Uterus (tissue), 4 donors: ENCODE data around the gene SIK2. TPM values are rescaled to one million over a fixed set of nuclear protein-coding genes. Genes with fewer than 3 reads are reported as not detected.

Source experiments
- DNase-seq, 2 donors: peaks; one replicate each; pipeline ENCODE4 v3.0.0-alpha.2; 2019 to 2020
- H3K27ac ChIP-seq, 2 donors: fragments of 200-600 bp; sonication (generic); 1 replicate in 1 of 2; 2 replicates in 1 of 2; pipeline ENCODE4 v1.5.1; 2016 to 2018
- H3K27me3 ChIP-seq, 2 donors: fragments of 200-600 bp; sonication (generic); one replicate each; pipeline ENCODE4 v1.5.1; 2018 to 2019; ENCODE audit warnings: control low read depth in 1 of 2
- H3K36me3 ChIP-seq, 2 donors: fragments of 200-600 bp; sonication (generic); one replicate each; pipeline ENCODE4 v1.5.1; 2019; ENCODE audit warnings: control low read depth in 1 of 2
- H3K4me1 ChIP-seq, 2 donors: fragments of 200-600 bp; sonication (generic); one replicate each; pipeline ENCODE4 v1.5.1; 2018 to 2019; ENCODE audit warnings: control low read depth in 1 of 2
- H3K4me3 ChIP-seq, 2 donors: fragments of 200-600 bp; sonication (generic); 1 replicate in 1 of 2; 2 replicates in 1 of 2; pipeline ENCODE4 v1.5.1; 2018 to 2019; ENCODE audit warnings: mild to moderate bottlenecking in 1 of 2
- H3K9me3 ChIP-seq, 2 donors: fragments of 200-600 bp; sonication (generic); one replicate each; pipeline ENCODE4 v1.5.1; 2019; ENCODE audit warnings: control low read depth in 1 of 2
- POLR2A ChIP-seq, 2 donors: fragments of 450-650 bp; IDR thresholded peaks; one replicate each; pipeline ENCODE4 v1.6.1; 2016; ENCODE audit warnings: antibody characterized with exemption in 2 of 2, mild to moderate bottlenecking in 1 of 2, moderate library complexity in 1 of 2
- intact Hi-C: fragments of 100-400 bp; cut with DNase I; formaldehyde crosslinking; loops from one replicate; pipeline ENCODE4 v1.15.1; 2023; ENCODE audit warnings: low total_unique reads
- total RNA-seq, 4 donors: library from RNA; depleted of rRNA in 3 of 4; stranded (reverse); fragments of >200 nt in 3 of 4; gene quantifications; one replicate each; pipeline versions ENCODE4 v1.1.0 to v1.2.4, GENCODE V29; 2014 to 2023
- TF ChIP-seq, protein P1 (sequence below), 4 experiments: fragments of 200-600 bp in 2 of 4; fragments of 450-650 bp in 2 of 4; sonication (generic) in 2 of 4; IDR thresholded peaks; one replicate each; pipeline ENCODE4 v1.5.1; 2016 to 2019; ENCODE audit warnings: antibody characterized with exemption in 4 of 4, mild to moderate bottlenecking in 2 of 4, moderate library complexity in 1 of 4
- donor health status: DM: yes; HTN: yes; CAD: no.

SIK2 gene
- total RNA-seq, 4 donors from 2014 or later: 11.5 to 27.7 (median 16.7) TPM

GRCh38 chr11:111734101-111734953 lies 132.1 kb downstream of the SIK2 start:
- H3K27me3 ChIP-seq: no peaks in the 10 kb centered on the region
- DNase-seq: peak in 1 of 2 donors; percentile 35
- TF ChIP-seq, protein P1, sequence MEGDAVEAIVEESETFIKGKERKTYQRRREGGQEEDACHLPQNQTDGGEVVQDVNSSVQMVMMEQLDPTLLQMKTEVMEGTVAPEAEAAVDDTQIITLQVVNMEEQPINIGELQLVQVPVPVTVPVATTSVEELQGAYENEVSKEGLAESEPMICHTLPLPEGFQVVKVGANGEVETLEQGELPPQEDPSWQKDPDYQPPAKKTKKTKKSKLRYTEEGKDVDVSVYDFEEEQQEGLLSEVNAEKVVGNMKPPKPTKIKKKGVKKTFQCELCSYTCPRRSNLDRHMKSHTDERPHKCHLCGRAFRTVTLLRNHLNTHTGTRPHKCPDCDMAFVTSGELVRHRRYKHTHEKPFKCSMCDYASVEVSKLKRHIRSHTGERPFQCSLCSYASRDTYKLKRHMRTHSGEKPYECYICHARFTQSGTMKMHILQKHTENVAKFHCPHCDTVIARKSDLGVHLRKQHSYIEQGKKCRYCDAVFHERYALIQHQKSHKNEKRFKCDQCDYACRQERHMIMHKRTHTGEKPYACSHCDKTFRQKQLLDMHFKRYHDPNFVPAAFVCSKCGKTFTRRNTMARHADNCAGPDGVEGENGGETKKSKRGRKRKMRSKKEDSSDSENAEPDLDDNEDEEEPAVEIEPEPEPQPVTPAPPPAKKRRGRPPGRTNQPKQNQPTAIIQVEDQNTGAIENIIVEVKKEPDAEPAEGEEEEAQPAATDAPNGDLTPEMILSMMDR (IDR thresholded peaks at IDR 0.05): no peak
- no peak for TF ChIP-seq POLR2A (IDR thresholded peaks at IDR 0.05)
- H3K4me3 ChIP-seq: no peak overlapping the region
- no peaks in the 10 kb centered on the region for H3K36me3 ChIP-seq
- no peaks in the 10 kb centered on the region for H3K9me3 ChIP-seq
- H3K27ac ChIP-seq: peak overlapping the region; percentile 93 to 95
- intact Hi-C loops: no loop called here
- peaks cover 22 to 29% of the 10 kb centered on the region in 2 donors for H3K4me1 ChIP-seq

DNA sequence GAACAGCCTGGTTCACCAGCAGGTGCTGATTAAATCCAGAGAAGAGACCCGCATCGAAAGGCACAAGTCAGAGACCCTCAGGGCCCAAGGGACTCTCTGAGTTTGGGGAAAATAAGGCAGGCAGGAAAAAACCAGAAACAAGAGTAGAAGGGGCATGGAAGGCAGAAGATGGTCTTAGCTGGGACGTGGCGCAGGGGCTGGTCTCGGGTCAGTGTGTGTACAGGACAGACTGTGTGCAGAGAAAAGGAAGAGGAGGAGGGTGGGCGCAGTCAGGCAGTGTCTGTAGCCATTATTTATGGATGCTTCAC lies 132.7 kb downstream of the SIK2 start:
- no peaks in the 10 kb centered on the region for H3K36me3 ChIP-seq
- no peak for DNase-seq
- H3K4me3 ChIP-seq: peak overlapping the region in 1 of 2 donors; percentile 4
- no peak for TF ChIP-seq POLR2A (IDR thresholded peaks at IDR 0.05)
- TF ChIP-seq, protein P1 (IDR thresholded peaks at IDR 0.05): no peak
- no peaks in the 10 kb centered on the region for H3K9me3 ChIP-seq
- peaks cover 22 to 29% of the 10 kb centered on the region in 2 donors for H3K4me1 ChIP-seq
- peak overlapping the region; percentile 93 to 95 for H3K27ac ChIP-seq
- intact Hi-C loops: no loop called here
- H3K27me3 ChIP-seq: no peaks in the 10 kb centered on the region

GRCh38 chr11:111735262-111736116 lies 133.2 kb downstream of the SIK2 start:
- H3K9me3 ChIP-seq: no peaks in the 10 kb centered on the region
- peak; percentile 17 to 57 for TF ChIP-seq POLR2A (IDR thresholded peaks at IDR 0.05)
- TF ChIP-seq, protein P1 (IDR thresholded peaks at IDR 0.05): no peak
- H3K27me3 ChIP-seq: no peaks in the 10 kb centered on the region
- peak; percentile 82 to 90 for DNase-seq
- H3K4me3 ChIP-seq: peak overlapping the region; percentile 26 to 37
- no peaks in the 10 kb centered on the region for H3K36me3 ChIP-seq
- peaks cover 22 to 29% of the 10 kb centered on the region in 2 donors for H3K4me1 ChIP-seq
- H3K27ac ChIP-seq: peak overlapping the region; percentile 93 to 95
- intact Hi-C loops: no loop called here

GRCh38 chr11:111736181-111736590 lies 133.9 kb downstream of the SIK2 start:
- Histone ChIP-seq H3K4me3 (no peak overlapping the region), H3K27me3 (no peaks in the 10 kb centered on the region), H3K27ac (peak overlapping the region; percentile 93 to 95), H3K4me1 (peaks cover 22 to 29% of the 10 kb centered on the region in 2 donors), H3K36me3 (no peaks in the 10 kb centered on the region), H3K9me3 (no peaks in the 10 kb centered on the region)
- DNase-seq: peak in 1 of 2 donors; percentile 42
- intact Hi-C loops: no loop called here
- TF ChIP-seq POLR2A (IDR thresholded peaks at IDR 0.05): no peak
- TF ChIP-seq, protein P1 (IDR thresholded peaks at IDR 0.05): no peak
